Hepatic stellate cell (primary cell): ENCODE results near the gene HOXB4.

ENCODE experiments used
- DNase-seq: peaks from one replicate; pipeline ENCODE4 v3.0.0; 2011; ENCODE audit warnings: low spot score

Gene HOXB4

DNA sequence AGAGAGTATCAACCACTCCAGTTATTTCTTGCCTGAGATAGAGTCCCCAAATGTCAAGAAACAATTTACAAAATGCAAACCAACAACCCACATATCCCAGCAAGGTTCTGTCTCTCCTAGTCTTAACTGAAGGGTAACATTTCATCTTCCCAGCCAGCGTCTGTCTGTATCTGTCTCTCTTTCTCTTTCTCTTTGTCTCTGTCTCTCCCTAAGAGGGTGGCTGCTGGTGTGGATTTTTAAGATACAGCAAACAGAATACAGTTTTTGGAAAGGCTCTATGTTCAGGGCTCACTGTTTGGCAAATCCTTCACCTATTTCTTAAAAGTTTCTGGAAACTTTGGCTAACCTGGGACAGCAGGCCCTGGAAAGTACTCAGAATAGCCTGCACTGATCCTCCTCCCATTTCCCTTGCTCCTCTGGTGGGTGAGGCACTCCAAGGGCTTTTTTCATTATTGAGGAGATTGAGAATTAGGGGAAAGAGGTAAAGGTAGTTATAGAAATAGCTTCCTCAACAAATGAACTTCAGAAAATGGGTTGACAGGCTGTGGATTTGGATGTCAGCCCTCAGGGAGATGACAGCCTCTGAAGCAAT, 6.2 kb downstream of the HOXB4 start:
- no peak for DNase-seq

DNA sequence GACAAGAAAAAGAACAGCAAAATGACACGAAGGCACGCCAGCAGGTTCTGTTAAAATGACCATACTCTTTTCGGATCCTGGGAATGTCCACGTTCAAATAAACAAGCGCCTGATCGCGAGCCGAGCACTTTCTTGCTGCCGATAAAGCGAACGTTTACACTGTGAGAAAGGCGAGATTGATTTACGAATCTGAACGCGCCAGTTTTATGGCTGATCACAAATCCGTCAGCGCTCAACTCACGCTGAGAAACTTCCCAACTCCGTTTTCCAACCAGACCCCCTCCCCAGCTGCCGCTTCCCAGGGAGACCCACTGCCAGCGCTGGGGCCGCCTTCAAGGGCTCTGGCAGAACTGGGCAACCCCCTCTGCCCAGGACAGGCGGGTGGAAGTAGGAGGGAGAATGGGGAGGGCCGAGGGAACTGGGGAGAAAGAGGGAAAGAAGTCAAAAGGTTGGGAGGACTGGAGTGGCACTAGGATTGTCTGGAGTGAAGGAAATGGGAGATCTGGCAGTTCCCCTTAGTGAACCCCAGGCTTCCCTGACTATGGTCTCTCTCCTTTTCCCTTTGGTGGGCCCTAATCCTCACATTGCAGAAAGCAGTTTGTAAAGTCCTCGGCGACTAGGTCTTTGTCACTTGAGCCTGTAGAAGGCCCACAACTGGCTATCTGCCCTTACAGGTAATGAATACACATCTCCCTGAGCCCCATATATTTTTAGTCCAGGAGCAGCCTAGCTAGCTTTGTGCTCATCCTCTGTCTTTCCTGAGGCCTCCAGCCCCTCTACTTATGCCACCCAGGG, 6.9 kb downstream of the HOXB4 start:
- DNase-seq, result no peak

DNA sequence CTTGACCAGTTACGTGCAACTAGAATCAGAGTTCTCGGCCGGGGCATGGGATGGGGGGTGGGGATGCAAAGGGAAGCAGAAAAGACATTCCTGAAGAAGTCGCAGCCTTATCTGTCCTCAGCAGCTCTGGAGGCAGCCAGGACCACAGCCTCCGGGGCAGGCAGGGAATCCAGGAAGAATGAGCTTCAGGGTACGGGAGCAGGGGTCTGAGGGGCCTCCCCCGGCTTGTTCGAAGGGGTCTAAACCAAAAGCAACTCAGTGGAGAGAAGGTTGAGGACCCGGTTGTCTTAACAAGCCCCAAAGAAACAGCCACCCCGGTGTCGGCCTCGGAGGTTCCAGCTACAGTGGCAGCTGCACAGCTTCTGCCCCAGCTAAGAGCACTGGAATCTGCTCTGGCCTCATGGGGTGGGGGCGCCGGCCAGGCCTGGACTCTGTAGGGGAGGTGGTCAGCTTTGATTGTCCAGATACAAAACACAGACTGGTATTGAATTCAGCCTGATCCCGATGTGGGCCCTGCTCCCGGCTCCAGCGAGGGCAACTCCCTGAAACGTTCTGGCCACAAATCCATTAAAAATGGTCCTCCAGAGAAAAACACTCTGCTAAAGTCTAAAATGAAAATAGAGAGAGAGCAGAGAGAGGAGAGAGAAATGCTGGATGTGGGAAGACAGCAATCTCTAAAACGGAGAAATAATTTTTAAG, 7.7 kb downstream of the HOXB4 start:
- DNase-seq, result no peak

GRCh38 chr17:48569674-48570324, 8.4 kb downstream of the HOXB4 start:
- DNase-seq, result no peak

DNA sequence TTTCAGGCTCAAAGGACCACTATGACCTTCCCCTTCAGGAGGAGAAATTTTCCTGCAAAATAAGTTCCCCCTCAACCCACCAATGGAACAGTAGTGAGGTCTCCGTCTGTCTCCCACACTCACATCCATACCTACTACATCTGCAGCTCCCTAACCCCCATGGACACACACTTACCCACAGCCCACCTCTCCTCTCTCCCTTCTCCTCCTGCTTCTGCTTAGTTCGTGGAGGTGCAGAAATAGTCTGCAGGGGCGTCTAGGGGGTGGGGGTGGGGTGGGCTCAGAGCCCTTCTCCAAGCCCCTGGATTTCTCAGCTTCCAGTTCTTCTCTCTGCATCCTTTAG, 8.9 kb downstream of the HOXB4 start:
- no peak for DNase-seq

GRCh38 chr17:48568499-48569239, 9.5 kb downstream of the HOXB4 start:
- no peak for DNase-seq

DNA sequence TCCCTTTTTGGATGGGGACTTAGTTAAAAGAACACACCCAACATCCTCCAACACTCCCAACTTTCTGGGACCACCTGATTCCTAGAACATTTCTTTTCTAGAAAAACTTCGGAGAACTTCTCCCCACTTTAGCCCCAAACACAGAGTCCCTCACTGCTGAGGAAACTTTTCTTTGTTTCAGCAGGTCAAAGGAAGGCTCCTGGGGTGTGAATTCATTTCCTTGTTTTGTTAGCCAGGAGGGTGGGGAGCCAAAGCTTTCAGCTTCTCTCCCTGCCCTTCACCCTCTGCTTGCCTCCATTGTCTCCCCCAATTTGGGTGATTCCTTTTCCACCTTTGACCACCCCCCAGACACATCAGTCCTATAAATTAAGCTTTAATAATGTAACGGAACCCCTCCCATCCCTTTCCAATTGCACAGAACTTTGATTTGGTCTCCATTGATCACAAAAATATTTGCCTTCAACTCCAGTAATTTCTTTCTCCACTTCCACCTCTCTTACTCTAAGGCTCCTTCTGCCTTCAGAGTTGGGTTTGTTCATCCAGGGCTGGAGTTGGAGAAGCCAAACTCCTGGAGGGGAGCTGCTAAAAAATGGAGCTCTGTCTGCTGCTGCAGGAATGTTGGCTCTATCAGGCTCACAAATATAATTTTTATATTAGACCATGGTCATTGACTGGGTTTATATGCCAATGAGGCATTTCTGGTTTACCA, 10.3 kb downstream of the HOXB4 start:
- no peak for DNase-seq

DNA sequence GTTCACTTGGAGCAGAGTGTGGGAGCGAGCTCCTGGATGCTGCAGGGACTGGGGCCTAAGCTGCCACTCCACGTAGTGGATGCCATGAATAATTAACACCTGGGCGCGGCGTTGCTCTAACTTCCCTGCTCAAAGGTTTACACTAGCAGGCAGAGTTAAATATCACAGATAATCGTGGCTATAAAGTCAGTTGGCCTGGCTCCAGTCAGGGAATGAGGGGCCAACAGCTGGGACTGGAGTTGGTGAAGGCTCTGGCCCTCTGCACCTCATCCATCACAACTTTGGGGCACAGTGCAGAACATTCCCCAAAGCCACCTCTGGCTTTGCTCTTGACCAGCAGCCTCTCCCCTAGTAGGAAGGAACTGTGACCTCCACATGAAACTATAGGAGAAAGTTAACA, 10.9 kb downstream of the HOXB4 start:
- DNase-seq, result no peak

DNA sequence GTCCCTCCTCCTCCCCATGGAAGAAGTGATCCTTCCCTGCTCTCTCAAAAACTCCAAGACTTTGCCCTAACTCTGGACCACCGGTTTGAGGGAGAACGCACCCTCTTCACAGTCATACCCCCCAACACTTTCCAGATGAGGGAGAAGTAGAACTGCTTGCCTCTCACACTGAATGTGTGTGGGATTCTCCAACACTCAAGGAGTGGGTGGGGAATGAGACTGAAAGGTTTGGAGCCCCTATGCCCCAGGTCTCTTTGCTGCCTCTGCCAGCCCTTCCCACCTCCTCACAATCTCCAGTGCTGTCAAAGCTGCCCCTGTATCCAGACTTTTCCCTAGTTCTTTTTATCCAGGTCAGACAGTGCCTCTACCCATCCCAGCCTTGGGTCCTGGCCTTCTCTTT, 11.4 kb downstream of the HOXB4 start:
- no peak for DNase-seq

DNA sequence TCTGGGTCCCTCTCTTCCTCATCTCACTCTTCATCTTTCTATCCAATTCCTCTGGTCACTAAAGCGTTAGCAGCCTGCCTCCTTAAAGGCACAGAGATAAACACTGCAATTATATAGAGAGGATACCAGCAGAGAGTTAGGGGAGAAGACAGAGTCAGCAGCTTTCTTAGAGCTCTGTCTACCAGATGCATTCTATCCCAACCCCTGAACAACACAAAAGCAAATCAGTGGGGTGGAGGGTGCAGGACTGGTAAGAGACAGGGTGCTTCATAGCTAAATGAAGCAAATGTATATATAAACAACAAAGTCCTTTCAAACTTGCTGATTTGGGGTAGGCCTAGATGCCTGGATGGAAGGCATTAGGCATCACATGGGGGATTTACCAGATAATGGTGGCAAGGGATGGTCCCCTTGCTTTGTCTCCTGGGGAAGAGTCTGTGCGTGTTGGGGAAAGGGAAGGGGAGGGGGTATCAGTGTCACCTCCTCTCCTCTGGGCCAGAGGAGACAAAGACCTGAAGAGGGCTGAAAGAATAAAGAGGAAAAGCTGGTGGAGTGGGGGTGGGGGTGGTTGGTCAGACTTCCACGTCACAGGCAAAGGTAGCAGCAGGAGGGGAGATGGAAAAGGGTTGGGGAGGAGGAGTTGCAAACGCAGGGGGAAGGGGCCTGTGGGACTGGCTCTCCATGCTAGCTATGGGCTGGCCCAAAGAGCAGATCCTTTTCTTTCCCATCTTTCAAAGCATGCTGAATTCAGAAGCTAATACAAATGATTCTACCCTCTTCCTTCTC, 12.0 kb downstream of the HOXB4 start:
- no peak for DNase-seq

DNA sequence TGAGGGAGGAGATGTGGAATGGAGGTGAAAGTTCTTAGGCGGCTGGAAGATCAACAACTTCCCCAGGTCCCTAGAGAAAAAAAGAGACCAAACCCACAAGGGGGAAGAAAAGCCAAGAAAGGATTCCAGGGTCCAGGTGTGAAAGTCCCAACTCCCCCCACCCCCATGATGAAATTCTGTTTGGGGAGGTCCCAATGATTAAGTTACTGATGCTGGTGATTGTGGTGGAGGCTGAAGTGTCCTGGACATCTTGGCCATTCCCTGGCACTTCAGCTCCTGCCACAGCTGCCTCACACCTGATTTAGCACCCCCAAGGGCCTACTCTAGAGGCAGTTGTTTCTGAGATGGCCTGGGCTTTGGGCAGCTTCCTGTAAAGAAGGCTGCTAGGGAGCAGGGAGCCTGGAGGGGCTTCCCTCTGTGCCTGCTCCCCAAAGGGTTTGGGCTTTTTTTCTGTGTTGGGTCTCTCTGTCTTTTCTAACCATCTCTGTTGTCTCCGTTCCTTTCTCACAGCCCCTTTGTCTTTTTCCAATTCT, 13.1 kb downstream of the HOXB4 start:
- DNase-seq, result no peak

GRCh38 chr17:48564188-48565021, 13.7 kb downstream of the HOXB4 start:
- peak; percentile 40 for DNase-seq

DNA sequence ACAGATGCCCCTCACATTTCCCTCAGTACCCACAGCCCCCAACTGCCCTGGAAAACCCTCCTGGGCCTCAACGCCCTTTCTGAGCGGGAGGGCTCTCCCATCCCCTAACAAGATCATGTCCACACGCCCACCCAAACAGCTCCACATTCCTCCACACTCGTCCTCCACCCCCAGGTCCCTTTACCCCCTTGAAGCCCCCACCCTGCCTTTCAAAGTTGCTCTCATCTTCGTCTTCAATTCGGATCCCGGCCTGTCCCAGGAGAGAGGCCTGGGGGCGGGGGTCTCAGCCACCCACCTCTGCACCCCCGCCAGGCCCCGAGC, 14.3 kb downstream of the HOXB4 start:
- DNase-seq, result no peak

GRCh38 chr17:48563385-48563838, 14.7 kb downstream of the HOXB4 start:
- no peak for DNase-seq

DNA sequence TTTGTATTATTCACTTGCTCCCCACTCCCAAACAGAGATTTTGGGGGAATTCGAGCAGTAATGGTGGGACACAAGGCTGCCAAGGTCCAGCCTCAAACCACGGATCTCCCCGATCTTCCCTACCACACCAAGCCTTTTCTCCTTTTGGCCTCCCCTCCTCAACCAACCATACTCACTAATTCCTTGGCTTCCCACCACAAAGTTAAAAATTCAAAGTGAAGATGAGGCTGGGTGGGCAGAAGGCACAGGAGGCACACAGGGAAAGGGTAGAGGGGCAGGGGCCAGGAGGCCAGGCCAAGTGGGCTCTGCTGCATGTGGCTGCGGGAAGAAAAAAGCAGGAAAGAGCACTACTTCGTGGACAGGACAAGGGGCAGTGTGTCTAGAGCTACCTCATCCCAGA, 15.2 kb downstream of the HOXB4 start:
- DNase-seq, result no peak

GRCh38 chr17:48561884-48562810, 16.0 kb downstream of the HOXB4 start:
- DNase-seq, result peak; percentile 55

GRCh38 chr17:48559840-48560817, 18.0 kb downstream of the HOXB4 start:
- DNase-seq, result no peak
